Lung (tissue), 12 donors: Measurements from ENCODE around the gene DLG2. TPM values are rescaled to one million over a fixed set of nuclear protein-coding genes. Genes with fewer than 3 reads are reported as not detected.

Source experiments
- ATAC-seq: fragments of 200-7000 bp; cut with Tn5 transposase; one replicate; pipeline ENCODE4 v1.9.1; 2020; ENCODE audit warnings: moderate number of reproducible peaks; ENCODE audit not compliant: insufficient read depth, low FRiP score
- DNase-seq, 3 donors: peaks; one replicate each; pipeline ENCODE4 v3.0.0-alpha.2; 2013 to 2017
- H3K27ac ChIP-seq, 2 donors: one replicate each; pipeline ENCODE4 v1.5.1; 2013; ENCODE audit warnings: mild to moderate bottlenecking in 2 of 2, moderate library complexity in 2 of 2, control low read depth in 1 of 2, inconsistent platforms in 1 of 2, low read depth in 1 of 2, low read length in 1 of 2
- H3K27me3 ChIP-seq, 3 donors: one replicate each; pipeline ENCODE4 v1.5.1; 2013; ENCODE audit warnings: low read length in 2 of 3; ENCODE audit not compliant: control insufficient read depth in 3 of 3, insufficient read depth in 3 of 3
- H3K36me3 ChIP-seq, 4 donors: one replicate each; pipeline ENCODE4 v1.5.1; 2013; ENCODE audit warnings: low read length in 4 of 4, mild to moderate bottlenecking in 1 of 4, moderate library complexity in 1 of 4; ENCODE audit not compliant: control insufficient read depth in 4 of 4, insufficient read depth in 4 of 4
- H3K4me1 ChIP-seq, 5 donors: one replicate each; pipeline ENCODE4 v1.5.1; 2013; ENCODE audit warnings: low read length in 5 of 5, mild to moderate bottlenecking in 2 of 5, moderate library complexity in 1 of 5; ENCODE audit not compliant: control insufficient read depth in 5 of 5, insufficient read depth in 5 of 5
- H3K4me3 ChIP-seq: one replicate; pipeline ENCODE4 v1.5.1; 2013; ENCODE audit warnings: mild to moderate bottlenecking, control low read depth, moderate library complexity
- H3K9ac ChIP-seq, 2 donors: one replicate each; pipeline ENCODE4 v1.5.1; 2013; ENCODE audit warnings: low read length in 2 of 2, control low read depth in 1 of 2; ENCODE audit not compliant: insufficient read depth in 1 of 2
- H3K9me3 ChIP-seq, 4 donors: one replicate each; pipeline ENCODE4 v1.5.1; 2013; ENCODE audit warnings: low read length in 3 of 4, mild to moderate bottlenecking in 1 of 4, moderate library complexity in 1 of 4; ENCODE audit not compliant: control insufficient read depth in 4 of 4, insufficient read depth in 3 of 4
- WGBS, 2 donors: extraction: QIAGEN DNeasy Blood & Tissue Kit; methylation state at CpG; one replicate each; pipeline ENCODE4 v1.1.7; 2013; 5-methylcytosine and 5-hydroxymethylcytosine counted together
- polyA plus RNA-seq, 2 donors: library from polyadenylated mRNA; stranded (reverse); fragments of 200-250 nt; gene quantifications; one replicate each; pipeline ENCODE4 v1.2.1, GENCODE V29; 2013
- total RNA-seq, 2 donors: library from RNA; depleted of rRNA in 1 of 2; stranded (reverse); fragments of >200 nt in 1 of 2; gene quantifications; one replicate each; pipeline ENCODE4 v1.2.1, GENCODE V29; 2014 to 2021
- TF ChIP-seq, protein P1 (sequence below): IDR thresholded peaks from 2 replicates; pipeline ENCODE4 v1.5.1; 2012; ENCODE audit warnings: mild to moderate bottlenecking; ENCODE audit errors: control extremely low read depth, extremely low read depth
- donor health status: control.
- donor health status: control.
- donor health status: Bipolar disorder and iron deficiency.
- donor health status: healthy.
- donor health status: DM: yes; HTN: yes; CAD: no.

Gene DLG2
- total and polyA plus RNA-seq, 4 donors: 0.32 to 24.1 (median 5.4) TPM

- Histone ChIP-seq H3K4me1 (peaks cover 0 to 6% (median 0%) of the 10 kb centered on the region in 5 donors), H3K27me3 (no peaks in the 10 kb centered on the region), H3K9ac (no peak overlapping the region), H3K27ac (no peak overlapping the region), H3K36me3 (no peaks in the 10 kb centered on the region), H3K9me3 (no peaks in the 10 kb centered on the region), H3K4me3 (no peak overlapping the region)
- DNase-seq: no peak
- TF ChIP-seq, protein P1, sequence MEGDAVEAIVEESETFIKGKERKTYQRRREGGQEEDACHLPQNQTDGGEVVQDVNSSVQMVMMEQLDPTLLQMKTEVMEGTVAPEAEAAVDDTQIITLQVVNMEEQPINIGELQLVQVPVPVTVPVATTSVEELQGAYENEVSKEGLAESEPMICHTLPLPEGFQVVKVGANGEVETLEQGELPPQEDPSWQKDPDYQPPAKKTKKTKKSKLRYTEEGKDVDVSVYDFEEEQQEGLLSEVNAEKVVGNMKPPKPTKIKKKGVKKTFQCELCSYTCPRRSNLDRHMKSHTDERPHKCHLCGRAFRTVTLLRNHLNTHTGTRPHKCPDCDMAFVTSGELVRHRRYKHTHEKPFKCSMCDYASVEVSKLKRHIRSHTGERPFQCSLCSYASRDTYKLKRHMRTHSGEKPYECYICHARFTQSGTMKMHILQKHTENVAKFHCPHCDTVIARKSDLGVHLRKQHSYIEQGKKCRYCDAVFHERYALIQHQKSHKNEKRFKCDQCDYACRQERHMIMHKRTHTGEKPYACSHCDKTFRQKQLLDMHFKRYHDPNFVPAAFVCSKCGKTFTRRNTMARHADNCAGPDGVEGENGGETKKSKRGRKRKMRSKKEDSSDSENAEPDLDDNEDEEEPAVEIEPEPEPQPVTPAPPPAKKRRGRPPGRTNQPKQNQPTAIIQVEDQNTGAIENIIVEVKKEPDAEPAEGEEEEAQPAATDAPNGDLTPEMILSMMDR: no peak
- ATAC-seq: no peak
These were observed 1062.3 kb downstream of the DLG2 start for GRCh38 chr11:84564867-84565184.

DNA sequence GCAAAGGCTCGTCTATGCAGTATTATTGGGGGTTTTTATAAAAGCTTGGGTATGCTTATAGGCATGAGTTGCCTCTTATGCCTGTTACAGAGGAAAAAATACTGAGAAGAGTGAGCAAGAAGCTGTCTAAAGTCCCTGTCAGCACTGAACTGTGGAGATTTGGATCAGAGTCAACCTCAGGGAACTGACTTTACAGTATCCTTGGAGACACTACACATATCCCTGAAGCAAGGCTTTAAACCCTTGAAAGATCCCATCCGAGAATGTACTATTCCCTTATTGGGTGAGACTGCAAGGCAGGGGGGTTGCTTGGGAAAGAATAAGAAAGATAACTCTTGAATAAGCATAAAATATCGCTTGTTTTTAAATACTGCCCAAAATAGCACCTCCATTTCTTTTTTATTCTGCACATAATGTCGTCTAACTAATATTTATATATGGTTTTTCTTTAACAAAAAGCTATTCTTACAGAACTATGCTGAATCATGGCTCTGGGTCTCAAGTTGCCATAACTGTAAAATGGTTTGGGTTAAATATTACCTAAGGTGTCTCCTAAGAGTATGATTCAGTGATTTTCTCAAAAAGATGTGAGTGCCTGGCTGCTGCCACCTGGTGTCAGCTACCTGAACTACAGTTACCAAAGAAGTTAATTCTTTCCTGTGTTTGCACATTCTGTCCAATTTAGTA, 1062.8 kb downstream of the DLG2 start:
- peak; percentile 39 to 59 (median 41) for DNase-seq
- WGBS, 2 donors: 68 to 80% methylated on average over 4 of the region's 4 CpGs
- no peaks in the 10 kb centered on the region for H3K36me3 ChIP-seq
- peaks cover 0 to 6% (median 0%) of the 10 kb centered on the region in 5 donors for H3K4me1 ChIP-seq
- H3K9ac ChIP-seq: no peak overlapping the region
- peak; percentile 77 for ATAC-seq
- no peaks in the 10 kb centered on the region for H3K9me3 ChIP-seq
- no peak overlapping the region for H3K4me3 ChIP-seq
- TF ChIP-seq, protein P1: peak; percentile 22
- no peak overlapping the region for H3K27ac ChIP-seq
- H3K27me3 ChIP-seq: no peaks in the 10 kb centered on the region

GRCh38 chr11:84563356-84563755, 1063.8 kb downstream of the DLG2 start:
- Histone ChIP-seq H3K27me3 (no peaks in the 10 kb centered on the region), H3K4me1 (peaks cover 0 to 6% (median 0%) of the 10 kb centered on the region in 5 donors), H3K27ac (no peak overlapping the region), H3K9ac (no peak overlapping the region), H3K4me3 (no peak overlapping the region), H3K9me3 (no peaks in the 10 kb centered on the region), H3K36me3 (no peaks in the 10 kb centered on the region)
- WGBS, 2 donors: 83 to 89% methylated on average over 2 of the region's 2 CpGs
- DNase-seq (no peak), ATAC-seq (no peak)
- TF ChIP-seq, protein P1: no peak

GRCh38 chr11:84560206-84560605, 1066.9 kb downstream of the DLG2 start:
- Histone ChIP-seq H3K4me3 (no peak overlapping the region), H3K27me3 (no peaks in the 10 kb centered on the region), H3K36me3 (no peaks in the 10 kb centered on the region), H3K4me1 (peaks cover 0 to 6% (median 0%) of the 10 kb centered on the region in 5 donors), H3K27ac (no peak overlapping the region), H3K9ac (no peak overlapping the region), H3K9me3 (no peaks in the 10 kb centered on the region)
- ATAC-seq (no peak), DNase-seq (no peak)
- 95 to 96% methylated on average over 1 of the region's 1 CpG for WGBS, 2 donors
- TF ChIP-seq, protein P1: no peak
